Gastrocnemius medialis (tissue), 4 donors: ENCODE measurements around the gene AMBRA1. TPM values are rescaled to one million over a fixed set of nuclear protein-coding genes. Genes with fewer than 3 reads are reported as not detected.
A peak's percentile ranks its signal among the peaks of the same experiment; 100 is the strongest.

Source experiments
- ATAC-seq, 2 donors: fragments of 150-250 bp; one replicate each; pipeline ENCODE4 v1.9.1; 2016
- DNase-seq, 2 donors: peaks; one replicate each; pipeline ENCODE4 v3.0.0-alpha.2; 2019
- H3K27ac ChIP-seq, 4 donors: fragments of 200-600 bp; sonication (generic); 1 replicate in 1 of 4; 2 replicates in 3 of 4; pipeline ENCODE4 v1.5.1; 2016 to 2018; ENCODE audit warnings: mild to moderate bottlenecking in 2 of 4, moderate library complexity in 1 of 4
- H3K27me3 ChIP-seq, 3 donors: fragments of 200-600 bp; sonication (generic) in 2 of 3; 1 replicate in 1 of 3; 2 replicates in 2 of 3; pipeline versions ENCODE4 v1.5.1 to v1.6.0; 2016 to 2019; ENCODE audit warnings: mild to moderate bottlenecking in 1 of 3, moderate library complexity in 1 of 3
- H3K36me3 ChIP-seq, 2 donors: fragments of 200-600 bp; sonication (generic) in 1 of 2; one replicate each; pipeline ENCODE4 v1.5.1; 2017 to 2018
- H3K4me1 ChIP-seq, 2 donors: fragments of 200-600 bp; sonication (generic) in 1 of 2; one replicate each; pipeline ENCODE4 v1.5.1; 2016 to 2017; ENCODE audit warnings: mild to moderate bottlenecking in 2 of 2
- H3K4me3 ChIP-seq, 4 donors: fragments of 200-600 bp; sonication (generic) in 3 of 4; 1 replicate in 1 of 4; 2 replicates in 3 of 4; pipeline ENCODE4 v1.5.1; 2016 to 2019; ENCODE audit warnings: mild to moderate bottlenecking in 2 of 4
- H3K9me3 ChIP-seq, 3 donors: fragments of 200-600 bp; sonication (generic) in 2 of 3; 1 replicate in 1 of 3; 2 replicates in 2 of 3; pipeline ENCODE4 v1.5.1; 2016 to 2019
- POLR2A ChIP-seq, 2 donors: fragments of 450-650 bp; IDR thresholded peaks; one replicate each; pipeline ENCODE4 v1.6.1; 2017; ENCODE audit warnings: antibody characterized with exemption in 2 of 2, mild to moderate bottlenecking in 2 of 2, moderate library complexity in 2 of 2
- in situ Hi-C, 4 donors: fragments of 200-750 bp; cut with MboI; loops; one replicate each; pipeline versions ENCODE4 v1.15.0 to v1.8.0; 2017; ENCODE audit warnings: low sequenced_read_pairs in 4 of 4
- intact Hi-C: fragments of 100-400 bp; cut with DNase I; formaldehyde crosslinking; loops from one replicate; pipeline ENCODE4 v1.15.1; 2023; ENCODE audit warnings: low total_unique reads
- total RNA-seq, 4 donors: library from RNA; depleted of rRNA; stranded (reverse); fragments of >200 nt; gene quantifications; one replicate each; pipeline versions ENCODE4 v1.1.0 to v1.2.3, GENCODE V29; 2016
- TF ChIP-seq, protein P1 (sequence below), 5 experiments: fragments of 450-650 bp in 3 of 5; fragments of 200-600 bp in 2 of 5; sonication (generic) in 2 of 5; IDR thresholded peaks in 4 of 5; conservative IDR thresholded peaks in 1 of 5; 1 replicate in 4 of 5; 2 replicates in 1 of 5; pipeline ENCODE4 v1.5.1; 2016 to 2019; ENCODE audit warnings: antibody characterized with exemption in 5 of 5, mild to moderate bottlenecking in 3 of 5, moderate library complexity in 3 of 5

Gene AMBRA1
- total RNA-seq, 4 donors from 2014 or later, result 17.3 to 24.3 (median 20.7) TPM

GRCh38 chr11:46498968-46499367 is 94.9 kb downstream of the AMBRA1 start:
- ATAC-seq (no peak), DNase-seq (no peak)
- in situ Hi-C loops, result no loop called here
- intact Hi-C loops, result no loop called here
- H3K4me3 ChIP-seq, result no peak overlapping the region
- TF ChIP-seq POLR2A (IDR thresholded peaks at IDR 0.05), result no peak
- TF ChIP-seq, protein P1, sequence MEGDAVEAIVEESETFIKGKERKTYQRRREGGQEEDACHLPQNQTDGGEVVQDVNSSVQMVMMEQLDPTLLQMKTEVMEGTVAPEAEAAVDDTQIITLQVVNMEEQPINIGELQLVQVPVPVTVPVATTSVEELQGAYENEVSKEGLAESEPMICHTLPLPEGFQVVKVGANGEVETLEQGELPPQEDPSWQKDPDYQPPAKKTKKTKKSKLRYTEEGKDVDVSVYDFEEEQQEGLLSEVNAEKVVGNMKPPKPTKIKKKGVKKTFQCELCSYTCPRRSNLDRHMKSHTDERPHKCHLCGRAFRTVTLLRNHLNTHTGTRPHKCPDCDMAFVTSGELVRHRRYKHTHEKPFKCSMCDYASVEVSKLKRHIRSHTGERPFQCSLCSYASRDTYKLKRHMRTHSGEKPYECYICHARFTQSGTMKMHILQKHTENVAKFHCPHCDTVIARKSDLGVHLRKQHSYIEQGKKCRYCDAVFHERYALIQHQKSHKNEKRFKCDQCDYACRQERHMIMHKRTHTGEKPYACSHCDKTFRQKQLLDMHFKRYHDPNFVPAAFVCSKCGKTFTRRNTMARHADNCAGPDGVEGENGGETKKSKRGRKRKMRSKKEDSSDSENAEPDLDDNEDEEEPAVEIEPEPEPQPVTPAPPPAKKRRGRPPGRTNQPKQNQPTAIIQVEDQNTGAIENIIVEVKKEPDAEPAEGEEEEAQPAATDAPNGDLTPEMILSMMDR (IDR thresholded peaks at IDR 0.05 in 4 of 5, conservative IDR thresholded peaks at IDR 0.05 in 1 of 5), result no peak
- H3K27me3 ChIP-seq, result no peaks in the 10 kb centered on the region
- no peaks in the 10 kb centered on the region for H3K9me3 ChIP-seq
- H3K36me3 ChIP-seq, result peaks cover 0 to under 1% of the 10 kb centered on the region in 2 donors
- no peak overlapping the region for H3K27ac ChIP-seq
- H3K4me1 ChIP-seq, result peaks cover 10 to 14% of the 10 kb centered on the region in 2 donors

GRCh38 chr11:46498179-46498578 is 95.6 kb downstream of the AMBRA1 start:
- ATAC-seq (no peak), DNase-seq (no peak)
- Histone ChIP-seq H3K27ac (no peak overlapping the region), H3K4me1 (peaks cover 14 to 15% of the 10 kb centered on the region in 2 donors), H3K4me3 (no peak overlapping the region), H3K36me3 (no peaks in the 10 kb centered on the region), H3K27me3 (no peaks in the 10 kb centered on the region), H3K9me3 (no peaks in the 10 kb centered on the region)
- intact Hi-C loops, result no loop called here
- TF ChIP-seq POLR2A (IDR thresholded peaks at IDR 0.05), result no peak
- TF ChIP-seq, protein P1 (IDR thresholded peaks at IDR 0.05 in 4 of 5, conservative IDR thresholded peaks at IDR 0.05 in 1 of 5), result no peak
- in situ Hi-C loops, result no loop called here

DNA sequence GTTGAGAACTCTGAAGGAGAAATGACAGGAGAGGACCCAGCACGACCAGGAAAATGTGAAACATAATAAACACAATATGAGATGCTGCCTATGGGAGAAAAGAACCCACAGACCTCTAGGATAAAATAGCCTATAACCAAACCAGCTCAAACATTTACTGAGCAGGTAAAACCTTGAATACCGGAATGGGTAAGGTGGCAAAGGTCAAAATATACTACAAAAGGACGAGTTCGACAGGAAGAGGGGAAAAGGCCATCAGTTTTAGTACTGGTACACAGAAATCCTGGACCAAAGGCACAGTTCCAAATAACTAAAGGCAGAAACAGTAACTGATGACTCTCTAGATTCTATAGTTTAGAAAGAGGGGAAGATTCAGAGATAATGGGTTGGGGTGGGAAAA is 96.3 kb downstream of the AMBRA1 start:
- H3K4me1 ChIP-seq, result peaks cover 14 to 15% of the 10 kb centered on the region in 2 donors
- no peak for TF ChIP-seq POLR2A (IDR thresholded peaks at IDR 0.05)
- TF ChIP-seq, protein P1 (IDR thresholded peaks at IDR 0.05 in 4 of 5, conservative IDR thresholded peaks at IDR 0.05 in 1 of 5), result no peak
- no peaks in the 10 kb centered on the region for H3K27me3 ChIP-seq
- intact Hi-C loops (no loop called here), in situ Hi-C loops (no loop called here)
- no peaks in the 10 kb centered on the region for H3K9me3 ChIP-seq
- H3K36me3 ChIP-seq, result no peaks in the 10 kb centered on the region
- no peak overlapping the region for H3K27ac ChIP-seq
- no peak overlapping the region for H3K4me3 ChIP-seq
- ATAC-seq (no peak), DNase-seq (no peak)

GRCh38 chr11:46493791-46494190 is 100.0 kb downstream of the AMBRA1 start:
- H3K36me3 ChIP-seq, result no peaks in the 10 kb centered on the region
- no peak for ATAC-seq
- peaks cover 28% of the 10 kb centered on the region in 2 donors for H3K4me1 ChIP-seq
- no peak overlapping the region for H3K4me3 ChIP-seq
- intact Hi-C loops, result loop anchor here (5.0 kb wide), 1 partner anchor 44 kb away; no protein-coding TSS in a partner anchor
- peak overlapping the region in 1 of 4 donors; percentile 34 for H3K27ac ChIP-seq
- H3K9me3 ChIP-seq, result no peaks in the 10 kb centered on the region
- in situ Hi-C loops, result no loop called here
- no peak for TF ChIP-seq POLR2A (IDR thresholded peaks at IDR 0.05)
- TF ChIP-seq, protein P1 (IDR thresholded peaks at IDR 0.05 in 4 of 5, conservative IDR thresholded peaks at IDR 0.05 in 1 of 5), result no peak
- H3K27me3 ChIP-seq, result no peaks in the 10 kb centered on the region
- no peak for DNase-seq

GRCh38 chr11:46492532-46492931 is 101.3 kb downstream of the AMBRA1 start:
- intact Hi-C loops, result loop anchor here (5.0 kb wide), 1 partner anchor 45 kb away; no protein-coding TSS in a partner anchor
- no peak for ATAC-seq
- TF ChIP-seq POLR2A (IDR thresholded peaks at IDR 0.05), result no peak
- TF ChIP-seq, protein P1 (IDR thresholded peaks at IDR 0.05 in 4 of 5, conservative IDR thresholded peaks at IDR 0.05 in 1 of 5), result no peak
- H3K9me3 ChIP-seq, result no peaks in the 10 kb centered on the region
- no peaks in the 10 kb centered on the region for H3K36me3 ChIP-seq
- in situ Hi-C loops, result no loop called here
- H3K27me3 ChIP-seq, result no peaks in the 10 kb centered on the region
- H3K4me1 ChIP-seq, result peaks cover 18 to 26% of the 10 kb centered on the region in 2 donors
- H3K4me3 ChIP-seq, result no peak overlapping the region
- no peak for DNase-seq
- H3K27ac ChIP-seq, result peak overlapping the region in 1 of 4 donors; percentile 46
